IMR-90 (cell line): ENCODE results near the gene EXOC2. TPM values are rescaled to one million over a fixed set of nuclear protein-coding genes. Genes with fewer than 3 reads are reported as not detected.

Experiments
- ATAC-seq: fragments of 200-7000 bp; cut with Tn5 transposase; 2 replicates; pipeline ENCODE4 v1.9.1; 2020; ENCODE audit warnings: low read depth, mild to moderate bottlenecking, moderate library complexity
- BruUV-seq: library from RNA; stranded (reverse); fragments of 400-500 nt; replicated peaks from 2 replicates; lab custom pipeline; 2021; lab: Mats Ljungman, UMichigan
- CTCF ChIA-PET: fragments of 300-600 bp; formaldehyde crosslinking; extraction: SDS; loops from one replicate; lab custom pipeline; 2021; ENCODE audit warnings: antibody characterized with exemption; lab: Yijun Ruan, JAX
- POLR2A ChIA-PET: fragments of 300-600 bp; sonication (Branson Sonifier 250); formaldehyde crosslinking; loops from one replicate; lab custom pipeline; 2022; ENCODE audit warnings: antibody characterized with exemption; ENCODE audit not compliant: unreplicated experiment; lab: Charles Lee
- DNase-seq: peaks from one replicate; pipeline ENCODE4 v3.0.0; 2013
- H2AFZ ChIP-seq: replicated peaks from 2 replicates; pipeline ENCODE3; 2013; ENCODE audit warnings: low read length, mild to moderate bottlenecking; ENCODE audit not compliant: poor library complexity
- H2AK5ac ChIP-seq: 2 replicates; pipeline ENCODE4 v1.6.1; 2013; ENCODE audit warnings: low read depth, low read length, inconsistent platforms
- H2AK9ac ChIP-seq: replicated peaks from 2 replicates; pipeline ENCODE3; 2013; ENCODE audit warnings: mild to moderate bottlenecking, low read depth, low read length, moderate library complexity; ENCODE audit not compliant: poor library complexity
- H2BK120ac ChIP-seq: 2 replicates; pipeline ENCODE4 v1.6.1; 2013; ENCODE audit warnings: low read depth, low read length, inconsistent platforms
- H2BK15ac ChIP-seq: 3 replicates; pipeline ENCODE4 v1.6.1; 2013; ENCODE audit warnings: low read depth, low read length, inconsistent platforms
- H2BK20ac ChIP-seq: 2 replicates; pipeline ENCODE4 v1.6.1; 2013; ENCODE audit warnings: low read depth, mild to moderate bottlenecking, inconsistent platforms, low read length, moderate library complexity
- H2BK5ac ChIP-seq: 2 replicates; pipeline ENCODE4 v1.6.1; 2013; ENCODE audit warnings: mild to moderate bottlenecking, low read depth, low read length, inconsistent platforms; ENCODE audit not compliant: poor library complexity, severe bottlenecking
- H3K14ac ChIP-seq: replicated peaks from 2 replicates; pipeline ENCODE4 v1.6.1; 2013; ENCODE audit warnings: low read depth, low read length, inconsistent platforms
- H3K18ac ChIP-seq: 2 replicates; pipeline ENCODE4 v1.6.1; 2013; ENCODE audit warnings: low read depth, low read length, control low read depth
- H3K23ac ChIP-seq: 2 replicates; pipeline ENCODE4 v1.6.1; 2013; ENCODE audit warnings: low read depth, low read length, inconsistent platforms
- H3K27ac ChIP-seq: 2 replicates; pipeline ENCODE4 v1.5.1; 2013; ENCODE audit warnings: mild to moderate bottlenecking, control low read depth, low read length; ENCODE audit not compliant: insufficient read depth
- H3K27me3 ChIP-seq: 2 replicates; pipeline ENCODE4 v1.6.1; 2013; ENCODE audit warnings: low read length; ENCODE audit not compliant: control insufficient read depth, insufficient read depth
- H3K36me3 ChIP-seq: 2 replicates; pipeline ENCODE4 v1.6.1; 2013; ENCODE audit warnings: low read length, mixed read lengths; ENCODE audit not compliant: control insufficient read depth, insufficient read depth
- H3K4ac ChIP-seq: 2 replicates; pipeline ENCODE4 v1.6.1; 2013; ENCODE audit warnings: low read depth, low read length, inconsistent platforms
- H3K4me1 ChIP-seq: 2 replicates; pipeline ENCODE4 v1.6.1; 2013; ENCODE audit warnings: low read length, mixed read lengths; ENCODE audit not compliant: control insufficient read depth, insufficient read depth
- H3K4me2 ChIP-seq: 2 replicates; pipeline ENCODE4 v1.6.1; 2013; ENCODE audit warnings: low read depth, mild to moderate bottlenecking, control low read depth, low read length, moderate library complexity
- H3K4me3 ChIP-seq: 2 replicates; pipeline ENCODE4 v1.5.1; 2013; ENCODE audit warnings: low read depth, mild to moderate bottlenecking, control low read depth, low read length, moderate library complexity; ENCODE audit not compliant: insufficient read depth
- H3K56ac ChIP-seq: 2 replicates; pipeline ENCODE4 v1.6.1; 2013; ENCODE audit warnings: low read length, inconsistent platforms; ENCODE audit not compliant: insufficient read depth; ENCODE audit errors: extremely low read depth
- H3K79me1 ChIP-seq, 2 experiments: 2 replicates each; pipeline ENCODE4 v1.6.1; 2013; ENCODE audit warnings: low read length in 2 of 2, inconsistent platforms in 1 of 2, low read depth in 1 of 2
- H3K9ac ChIP-seq: 2 replicates; pipeline ENCODE4 v1.6.1; 2013; ENCODE audit warnings: low read depth, low read length, control low read depth
- H3K9me1 ChIP-seq: 2 replicates; pipeline ENCODE4 v1.6.1; 2013; ENCODE audit warnings: low read length, inconsistent platforms; ENCODE audit not compliant: insufficient read depth
- H3K9me3 ChIP-seq: 2 replicates; pipeline ENCODE4 v1.6.1; 2013; ENCODE audit warnings: low read length; ENCODE audit not compliant: control insufficient read depth, insufficient read depth
- H4K20me1 ChIP-seq: 2 replicates; pipeline ENCODE4 v1.6.1; 2013; ENCODE audit warnings: low read length, inconsistent platforms; ENCODE audit not compliant: insufficient read depth
- H4K5ac ChIP-seq: 2 replicates; pipeline ENCODE4 v1.6.1; 2013; ENCODE audit warnings: mild to moderate bottlenecking, low read depth, low read length, control low read depth
- H4K8ac ChIP-seq, 2 experiments: 2 replicates each; pipeline ENCODE4 v1.6.1; 2013; ENCODE audit warnings: low read depth in 2 of 2, low read length in 2 of 2, control low read depth in 1 of 2, inconsistent platforms in 1 of 2
- H4K91ac ChIP-seq: 2 replicates; pipeline ENCODE4 v1.6.1; 2013; ENCODE audit warnings: low read depth, low read length, inconsistent platforms; ENCODE audit not compliant: insufficient read depth
- CHD1 ChIP-seq: IDR thresholded peaks from 2 replicates; pipeline ENCODE4 v1.6.1; 2012; ENCODE audit warnings: low read depth, low read length, improper control_type of control experiment
- ELK1 ChIP-seq: fragments of 150-350 bp; IDR thresholded peaks from 2 replicates; pipeline ENCODE4 v1.6.1; 2016; ENCODE audit warnings: low read depth, mild to moderate bottlenecking, low read length, moderate library complexity, borderline replicate concordance
- POLR2A ChIP-seq: IDR thresholded peaks from 2 replicates; pipeline ENCODE4 v1.6.1; 2012; ENCODE audit warnings: mild to moderate bottlenecking, low read depth, low read length
- WGBS, 2 experiments: methylation state at CpG; one replicate each; pipeline versions ENCODE4 v1.1.5 to v1.1.7; 2013; ENCODE audit warnings: missing lambda C conversion rate in 2 of 2; ENCODE audit not compliant: insufficient read length in 1 of 2; ENCODE audit errors: extremely low coverage in 2 of 2; 5-methylcytosine and 5-hydroxymethylcytosine counted together
- dilution Hi-C: fragments of 300-500 bp; cut with HindIII; formaldehyde crosslinking; loops from one replicate; pipeline ENCODE4 v1.14.3; 2018; ENCODE audit warnings: low sequenced_read_pairs; ENCODE audit not compliant: unreplicated experiment
- in situ Hi-C: fragments of 300-500 bp; cut with MboI; formaldehyde crosslinking; loops from 3 replicates; pipeline ENCODE4 v1.14.3; 2019; ENCODE audit warnings: low sequenced_read_pairs, inconsistent platforms, mixed read lengths
- intact Hi-C: fragments of 100-400 bp; cut with micrococcal nuclease; formaldehyde crosslinking; loops from 2 replicates; pipeline ENCODE4 v1.10.0; 2022
- polyA plus RNA-seq, 3 experiments: library from polyadenylated mRNA; depleted of rRNA; stranded (reverse); fragments of >200 nt; gene quantifications; 2 replicates each; pipeline ENCODE4 v1.2.3, GENCODE V29; 2012; ENCODE audit warnings: low replicate concordance in 1 of 3
- total RNA-seq: library from RNA; depleted of rRNA; stranded (reverse); fragments of >200 nt; gene quantifications from 2 replicates; pipeline ENCODE4 v1.2.3, GENCODE V29; 2012

Gene EXOC2
- total and polyA plus RNA-seq, 2 of the 4 experiments (the other 2 are of a cell fraction): 13.1 to 37.3 TPM

GRCh38 chr6:444653-445275 lies 248.2 kb downstream of the EXOC2 start:
- peaks cover 7% of the 10 kb centered on the region; the same call in 1 of the 2 replicates for H3K27me3 ChIP-seq
- no peak overlapping the region for H2BK15ac ChIP-seq
- ChIA-PET POLR2A (no interaction called here), CTCF (no interaction called here)
- WGBS, 2 experiments: 55% methylated on average over 2 of the region's 18 CpGs; no CpG with 5 or more reads in 1 of the 2 experiments
- H3K36me3 ChIP-seq: no peaks in the 10 kb centered on the region
- no peak for ATAC-seq
- no peak overlapping the region for H3K14ac ChIP-seq
- H2AFZ ChIP-seq: no peak overlapping the region
- H3K4me2 ChIP-seq: no peak overlapping the region
- H4K8ac ChIP-seq: no peak overlapping the region
- H3K4ac ChIP-seq: no peak overlapping the region
- no peaks in the 10 kb centered on the region for H3K9me3 ChIP-seq
- no peak overlapping the region for H3K4me3 ChIP-seq
- no peak for DNase-seq
- H2BK5ac ChIP-seq: no peak overlapping the region
- H3K56ac ChIP-seq: no peak overlapping the region
- in situ Hi-C loops: no loop called here
- no peak overlapping the region for H4K5ac ChIP-seq
- no peak for TF ChIP-seq POLR2A
- no peak for TF ChIP-seq ELK1
- TF ChIP-seq CHD1: no peak
- H3K9me1 ChIP-seq: no peaks in the 10 kb centered on the region
- no peak overlapping the region for H2AK5ac ChIP-seq
- no peaks in the 10 kb centered on the region for H3K79me1 ChIP-seq
- BruUV-seq: no TSS peak
- no peak overlapping the region for H2AK9ac ChIP-seq
- no peaks in the 10 kb centered on the region for H3K4me1 ChIP-seq
- no peak overlapping the region for H4K91ac ChIP-seq
- intact Hi-C loops: no loop called here
- H3K9ac ChIP-seq: no peak overlapping the region
- no peak overlapping the region for H3K18ac ChIP-seq
- no peaks in the 10 kb centered on the region for H4K20me1 ChIP-seq
- H3K23ac ChIP-seq: no peak overlapping the region
- H3K27ac ChIP-seq: no peak overlapping the region
- no peak overlapping the region for H2BK20ac ChIP-seq
- dilution Hi-C loops: no loop called here
- no peak overlapping the region for H2BK120ac ChIP-seq
